IPS-18c (cell line): ENCODE results near the gene GOLGB1.
"Not testable (repeated sequence)": the region's sequence is repeated elsewhere in the genome, so short reads cannot be mapped to it uniquely, and the experiment has no call there.

Source experiments
- H3K4me3 ChIP-seq: 2 replicates; pipeline ENCODE4 v1.7.0; 2013; ENCODE audit warnings: low read depth, mild to moderate bottlenecking, low read length, moderate library complexity; ENCODE audit not compliant: insufficient read depth
- H3K9me3 ChIP-seq: one replicate; pipeline ENCODE4 v1.6.1; 2013; ENCODE audit warnings: mild to moderate bottlenecking, low read length, moderate library complexity; ENCODE audit not compliant: control insufficient read depth, insufficient read depth

The GOLGB1 gene

GRCh38 chr3:121707531-121708273 lies 41.8 kb downstream of the GOLGB1 start:
- Histone ChIP-seq H3K4me3 (no peak overlapping the region), H3K9me3 (no peaks in the 10 kb centered on the region)

GRCh38 chr3:121705541-121705940 lies 44.0 kb downstream of the GOLGB1 start:
- H3K4me3 ChIP-seq = no peak overlapping the region
- no peaks in the 10 kb centered on the region for H3K9me3 ChIP-seq

- Histone ChIP-seq H3K4me3 (no peak overlapping the region), H3K9me3 (no peaks in the 10 kb centered on the region)
Measured at GRCh38 chr3:121703973-121704372, 45.6 kb downstream of the GOLGB1 start.

GRCh38 chr3:121698901-121699300 lies 50.6 kb downstream of the GOLGB1 start:
- no peak overlapping the region for H3K4me3 ChIP-seq
- H3K9me3 ChIP-seq = no peaks in the 10 kb centered on the region

- Histone ChIP-seq H3K4me3 (no peak overlapping the region), H3K9me3 (no peaks in the 10 kb centered on the region)
Measured at GRCh38 chr3:121698476-121698875, 51.1 kb downstream of the GOLGB1 start.

- Histone ChIP-seq H3K4me3 (no peak overlapping the region), H3K9me3 (no peaks in the 10 kb centered on the region)
Measured at GRCh38 chr3:121696186-121696585, 53.4 kb downstream of the GOLGB1 start.

- no peak overlapping the region for H3K4me3 ChIP-seq
- no peaks in the 10 kb centered on the region for H3K9me3 ChIP-seq
Measured at GRCh38 chr3:121692010-121692699, 57.4 kb downstream of the GOLGB1 start.

- Histone ChIP-seq H3K4me3 (no peak overlapping the region), H3K9me3 (no peaks in the 10 kb centered on the region)
Measured at GRCh38 chr3:121690777-121691405, 58.6 kb downstream of the GOLGB1 start.

- H3K4me3 ChIP-seq, H3K9me3 ChIP-seq: not testable (repeated sequence)
Measured at GRCh38 chr3:121688747-121689146, 60.8 kb downstream of the GOLGB1 start.

- Histone ChIP-seq H3K9me3 (no peaks in the 10 kb centered on the region), H3K4me3 (no peak overlapping the region)
Measured at GRCh38 chr3:121681792-121682191, 67.7 kb downstream of the GOLGB1 start.

- Histone ChIP-seq H3K9me3 (no peaks in the 10 kb centered on the region), H3K4me3 (no peak overlapping the region)
Measured at GRCh38 chr3:121677141-121677540, 72.4 kb downstream of the GOLGB1 start.

- no peak overlapping the region for H3K4me3 ChIP-seq
- H3K9me3 ChIP-seq = no peaks in the 10 kb centered on the region
Measured at GRCh38 chr3:121670676-121671075, 78.9 kb downstream of the GOLGB1 start.

- Histone ChIP-seq H3K4me3 (no peak overlapping the region), H3K9me3 (no peaks in the 10 kb centered on the region)
Measured at GRCh38 chr3:121667333-121667732, 82.2 kb downstream of the GOLGB1 start.

GRCh38 chr3:121665488-121665887 lies 84.1 kb downstream of the GOLGB1 start:
- no peaks in the 10 kb centered on the region for H3K9me3 ChIP-seq
- no peak overlapping the region for H3K4me3 ChIP-seq

GRCh38 chr3:121663171-121663847 lies 86.2 kb downstream of the GOLGB1 start:
- Histone ChIP-seq H3K9me3 (no peaks in the 10 kb centered on the region), H3K4me3 (no peak overlapping the region)

- H3K4me3 ChIP-seq = no peak overlapping the region
- no peaks in the 10 kb centered on the region for H3K9me3 ChIP-seq
Measured at GRCh38 chr3:121662742-121663141, 86.8 kb downstream of the GOLGB1 start.

- H3K9me3 ChIP-seq = no peaks in the 10 kb centered on the region
- H3K4me3 ChIP-seq = no peak overlapping the region
Measured at GRCh38 chr3:121661376-121661775, 88.2 kb downstream of the GOLGB1 start.
